Measurements from ENCODE around the gene SMIM29. TPM values are rescaled to one million over a fixed set of nuclear protein-coding genes. Genes with fewer than 3 reads are reported as not detected.

The SMIM29 gene
- total RNA-seq (2021; fragmentation: NEBNext Ultra II Directional; extraction: Animal tissue kit (Norgen Biotek cat#: 25700)), result 10 to 100 TPM; 35.0 to 44.8 (median 36.9) TPM
- long read RNA-seq, transcript SMIM29-205 (5 exons, 1,297 nt), result major isoform, 24 of 29 reads
- long read RNA-seq, partial matches to known transcripts, result 3 of 29 reads
- long read RNA-seq, other reads (novel, unspliced or antisense), result 0 of 29 reads

- peak; percentile 92 for DNase-seq
- peak within 1 kb of the TSS; percentile 98 for H3K27ac Mint-ChIP-seq
- peak; percentile 94 for TF ChIP-seq CTCF (IDR thresholded peaks at IDR 0.05)
- peaks cover 52% of the 10 kb centered on the region for H3K4me1 Mint-ChIP-seq (ENCODE audit: low read depth)
- peaks cover 4% of the 10 kb centered on the region for H3K27me3 Mint-ChIP-seq (ENCODE audit: insufficient read depth)
- H3K36me3 Mint-ChIP-seq (ENCODE audit: low read depth), result peaks cover 8% of the 10 kb centered on the region; the same call in 1 of the 2 replicates
- H3K9me3 Mint-ChIP-seq, result no peaks in the 10 kb centered on the region
- H3K4me3 Mint-ChIP-seq, result peak within 1 kb of the TSS; percentile 93
Measured at GRCh38 chr6:34248727-34249468, at the start of gene SMIM29. TSS of gene SMIM29 (minus strand) at chr6:34249006. CDS start at chr6:34247791, 1,215 bp downstream.

- no peak overlapping the region for H3K27ac Mint-ChIP-seq
- DNase-seq, result no peak
Measured at GRCh38 chr6:34295721-34296120, 46.9 kb upstream of the SMIM29 start.

GRCh38 chr6:34292954-34293353, 44.1 kb upstream of the SMIM29 start:
- TF ChIP-seq CTCF (IDR thresholded peaks at IDR 0.05), result no peak
- no peaks in the 10 kb centered on the region for H3K9me3 Mint-ChIP-seq
- no peak overlapping the region for H3K27ac Mint-ChIP-seq
- peaks cover 19% of the 10 kb centered on the region for H3K36me3 Mint-ChIP-seq (ENCODE audit: low read depth)
- no peaks in the 10 kb centered on the region; the same call in 1 of the 2 replicates for H3K27me3 Mint-ChIP-seq (ENCODE audit: insufficient read depth)
- H3K4me1 Mint-ChIP-seq (ENCODE audit: low read depth), result no peaks in the 10 kb centered on the region
- no peak overlapping the region for H3K4me3 Mint-ChIP-seq
- no peak for DNase-seq

More at GRCh38 chr6:34295721-34296120, 46.9 kb upstream of the SMIM29 start:
- H3K36me3 Mint-ChIP-seq (ENCODE audit: low read depth), result peaks cover 19% of the 10 kb centered on the region
- H3K27me3 Mint-ChIP-seq (ENCODE audit: insufficient read depth), result no peaks in the 10 kb centered on the region; the same call in 1 of the 2 replicates
- H3K4me1 Mint-ChIP-seq (ENCODE audit: low read depth), result no peaks in the 10 kb centered on the region
- no peak for TF ChIP-seq CTCF (IDR thresholded peaks at IDR 0.05)
- no peaks in the 10 kb centered on the region for H3K9me3 Mint-ChIP-seq
- no peak overlapping the region for H3K4me3 Mint-ChIP-seq

- no peak for TF ChIP-seq CTCF (IDR thresholded peaks at IDR 0.05)
- peaks cover 11% of the 10 kb centered on the region for H3K4me1 Mint-ChIP-seq (ENCODE audit: low read depth)
- H3K27ac Mint-ChIP-seq, result no peak overlapping the region
- H3K4me3 Mint-ChIP-seq, result no peak overlapping the region
- H3K36me3 Mint-ChIP-seq (ENCODE audit: low read depth), result peaks cover 31% of the 10 kb centered on the region
- H3K9me3 Mint-ChIP-seq, result no peaks in the 10 kb centered on the region
- no peak for DNase-seq
- no peaks in the 10 kb centered on the region; the same call in 1 of the 2 replicates for H3K27me3 Mint-ChIP-seq (ENCODE audit: insufficient read depth)
Measured at GRCh38 chr6:34289137-34289536, 40.3 kb upstream of the SMIM29 start.

GRCh38 chr6:34288581-34288980, 39.8 kb upstream of the SMIM29 start:
- peaks cover 31% of the 10 kb centered on the region for H3K36me3 Mint-ChIP-seq (ENCODE audit: low read depth)

More at GRCh38 chr6:34288581-34288980, 39.8 kb upstream of the SMIM29 start:
- no peak for TF ChIP-seq CTCF (IDR thresholded peaks at IDR 0.05)
- Mint-ChIP-seq H3K9me3 (no peaks in the 10 kb centered on the region), H3K27me3 (ENCODE audit: insufficient read depth) (no peaks in the 10 kb centered on the region; the same call in 1 of the 2 replicates), H3K4me3 (no peak overlapping the region), H3K27ac (no peak overlapping the region), H3K4me1 (ENCODE audit: low read depth) (peaks cover 11% of the 10 kb centered on the region)
- DNase-seq, result no peak
